K562 (cell line): ENCODE results near the gene TTC23L. TPM values are rescaled to one million over a fixed set of nuclear protein-coding genes. Genes with fewer than 3 reads are reported as not detected.

Source experiments
- CHD4 ChIP-seq: fragments of 200-600 bp; sonication (generic); IDR thresholded peaks from 3 replicates; pipeline ENCODE4 v1.6.1; 2012; ENCODE audit warnings: low read depth, mild to moderate bottlenecking, mixed read lengths, low read length, inconsistent platforms; ENCODE audit not compliant: insufficient read depth, insufficient replicate concordance, poor library complexity, severe bottlenecking
- FOXJ3 ChIP-seq: sonication (generic); formaldehyde crosslinking; IDR thresholded peaks from 2 replicates; pipeline ENCODE4 v1.4.0; 2020; ENCODE audit warnings: mild to moderate bottlenecking, missing genetic modification reagents
- JUN ChIP-seq, 2 experiments: sonication (generic) in 1 of 2; formaldehyde crosslinking in 1 of 2; IDR thresholded peaks; 2 replicates each; pipeline versions ENCODE4 v1.6.1 to v1.8.0; 2012 to 2022; ENCODE audit warnings: borderline replicate concordance in 2 of 2, mild to moderate bottlenecking in 2 of 2, improper control_type of control experiment in 1 of 2, low read depth in 1 of 2, low read length in 1 of 2, missing genetic modification reagents in 1 of 2
- KDM4B ChIP-seq, 2 experiments: fragments of 450-650 bp in 1 of 2; sonication (generic) in 1 of 2; IDR thresholded peaks; 2 replicates each; pipeline ENCODE4 v1.6.1; 2016 to 2017; ENCODE audit warnings: borderline replicate concordance in 2 of 2, antibody characterized with exemption in 1 of 2, low read depth in 1 of 2, mild to moderate bottlenecking in 1 of 2
- MAFF ChIP-seq: IDR thresholded peaks from 2 replicates; pipeline ENCODE4 v1.6.1; 2012; ENCODE audit warnings: low read length, improper control_type of control experiment
- NONO ChIP-seq, 2 experiments: fragments of 200-400 bp in 1 of 2; fragments of 450-650 bp in 1 of 2; formaldehyde crosslinking in 1 of 2; IDR thresholded peaks; 2 replicates each; pipeline ENCODE4 v1.6.1; 2017; ENCODE audit warnings: low read depth in 2 of 2, mild to moderate bottlenecking in 2 of 2, moderate library complexity in 2 of 2, low read length in 1 of 2
- POLR2G ChIP-seq: fragments of 200-400 bp; formaldehyde crosslinking; IDR thresholded peaks from 2 replicates; pipeline ENCODE4 v1.6.1; 2017; ENCODE audit warnings: low read depth, mild to moderate bottlenecking, antibody characterized with exemption, low read length, moderate library complexity
- SMAD4 ChIP-seq: fragments of 250-450 bp; sonication (Bioruptor Pico); conservative IDR thresholded peaks from 2 replicates; pipeline ENCODE4 v1.8.0; 2021; ENCODE audit warnings: inconsistent platforms, mild to moderate bottlenecking, moderate library complexity
- U2AF2 ChIP-seq: fragments of 200-400 bp; formaldehyde crosslinking; optimal IDR thresholded peaks from 2 replicates; pipeline ENCODE3; 2017; ENCODE audit warnings: low read depth, mild to moderate bottlenecking, low read length
- ZNF133 ChIP-seq: fragments of 250-450 bp; sonication (Bioruptor Pico); IDR thresholded peaks from 2 replicates; pipeline ENCODE4 v1.4.0; 2020; ENCODE audit warnings: mild to moderate bottlenecking
- ZNF766 ChIP-seq: fragments of 200-800 bp; sonication (Bioruptor generic); conservative IDR thresholded peaks from 2 replicates; pipeline ENCODE4 v1.6.1; 2016; ENCODE audit warnings: missing genetic modification characterization, missing compliant biosample characterization
- ZZZ3 ChIP-seq: fragments of 450-650 bp; IDR thresholded peaks from 2 replicates; pipeline ENCODE4 v1.6.1; 2016; ENCODE audit warnings: antibody characterized with exemption, mild to moderate bottlenecking, moderate library complexity
- polyA plus RNA-seq, 8 experiments: library from polyadenylated mRNA; depleted of rRNA in 4 of 8; stranded (reverse) in 5 of 8; unstranded in 3 of 8; fragments of >200 nt; fragmentation: Nextera tagmentation in 2 of 8; fragmentation: Illumina TruSeq in 1 of 8; extraction: Ambion mirVana in 2 of 8; extraction: Trizol in 1 of 8; gene quantifications; 2 replicates each; pipeline versions ENCODE4 v1.2.1 to v1.2.3, GENCODE V29; 2011 to 2014; ENCODE audit warnings: inconsistent platforms in 1 of 8, missing spikeins in 1 of 8
- total RNA-seq, 7 experiments: library from RNA; depleted of rRNA in 6 of 7; stranded (reverse); fragments of >200 nt in 6 of 7; fragmentation: Illumina TruSeq in 2 of 7; extraction: Trizol in 2 of 7; gene quantifications; 2 replicates each; pipeline versions ENCODE4 v1.2.1 to v1.2.3, GENCODE V29; 2011 to 2021; ENCODE audit warnings: low replicate concordance in 1 of 7
- TF ChIP-seq, protein P1 (sequence below): sonication (generic); formaldehyde crosslinking; IDR thresholded peaks from 2 replicates; pipeline ENCODE4 v1.8.0; 2023; ENCODE audit warnings: mild to moderate bottlenecking, missing genetic modification reagents
- TF ChIP-seq, protein P2 (sequence below): fragments of 450-650 bp; IDR thresholded peaks from 2 replicates; pipeline ENCODE4 v1.6.1; 2018; ENCODE audit not compliant: partially characterized antibody

Gene TTC23L
- total and polyA plus RNA-seq, 9 of the 15 experiments (the other 6 are each of a cell fraction or from before 2014, with no cell fraction given): 0.03 to 0.32 (median 0.14) TPM; not detected in 2

DNA sequence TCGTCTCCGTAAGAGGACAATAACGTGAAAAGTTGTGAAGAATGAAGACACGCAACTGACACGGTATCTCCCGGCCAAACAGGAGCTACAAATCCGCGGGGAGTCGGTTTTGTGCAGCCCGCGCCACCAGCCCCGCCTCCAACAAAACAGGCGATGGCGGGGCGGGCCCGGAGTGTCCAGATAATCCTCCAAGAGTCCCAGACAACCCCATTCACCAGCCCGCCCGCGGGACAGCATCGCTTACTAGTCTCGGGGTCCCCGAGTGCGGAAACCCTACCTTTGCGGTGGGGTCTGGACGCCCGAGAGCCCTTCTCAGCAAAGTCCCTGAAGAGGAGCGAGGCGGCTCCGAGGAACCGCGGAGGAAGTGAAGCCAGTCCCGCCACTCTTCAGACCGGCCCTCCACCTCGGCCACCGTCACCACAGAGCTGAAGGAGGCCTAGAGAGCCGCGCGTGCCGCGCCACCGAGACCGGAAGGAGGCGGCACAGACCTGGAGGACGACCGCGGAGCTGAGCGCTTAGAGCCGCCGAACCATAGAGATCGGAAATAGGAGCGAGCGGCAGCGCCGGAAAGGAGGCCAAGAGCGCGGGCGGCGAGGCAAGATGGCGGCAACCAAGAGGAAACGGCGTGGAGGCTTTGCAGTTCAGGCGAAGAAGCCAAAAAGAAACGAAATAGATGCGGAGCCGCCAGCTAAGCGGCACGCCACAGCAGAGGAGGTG, 76.3 kb downstream of the TTC23L start, which contains the start of the genes BRIX1 and RAD1 (continued):
- peak in 1 of 2 experiments; percentile 95; a peak in 2 of 4 replicates for TF ChIP-seq KDM4B (IDR thresholded peaks at IDR 0.05; ENCODE audit: borderline replicate concordance in 2 of 2, low read depth in 1 of 2)
- no peak for TF ChIP-seq FOXJ3 (CRISPR knock-in tag)
- TF ChIP-seq, protein P1, sequence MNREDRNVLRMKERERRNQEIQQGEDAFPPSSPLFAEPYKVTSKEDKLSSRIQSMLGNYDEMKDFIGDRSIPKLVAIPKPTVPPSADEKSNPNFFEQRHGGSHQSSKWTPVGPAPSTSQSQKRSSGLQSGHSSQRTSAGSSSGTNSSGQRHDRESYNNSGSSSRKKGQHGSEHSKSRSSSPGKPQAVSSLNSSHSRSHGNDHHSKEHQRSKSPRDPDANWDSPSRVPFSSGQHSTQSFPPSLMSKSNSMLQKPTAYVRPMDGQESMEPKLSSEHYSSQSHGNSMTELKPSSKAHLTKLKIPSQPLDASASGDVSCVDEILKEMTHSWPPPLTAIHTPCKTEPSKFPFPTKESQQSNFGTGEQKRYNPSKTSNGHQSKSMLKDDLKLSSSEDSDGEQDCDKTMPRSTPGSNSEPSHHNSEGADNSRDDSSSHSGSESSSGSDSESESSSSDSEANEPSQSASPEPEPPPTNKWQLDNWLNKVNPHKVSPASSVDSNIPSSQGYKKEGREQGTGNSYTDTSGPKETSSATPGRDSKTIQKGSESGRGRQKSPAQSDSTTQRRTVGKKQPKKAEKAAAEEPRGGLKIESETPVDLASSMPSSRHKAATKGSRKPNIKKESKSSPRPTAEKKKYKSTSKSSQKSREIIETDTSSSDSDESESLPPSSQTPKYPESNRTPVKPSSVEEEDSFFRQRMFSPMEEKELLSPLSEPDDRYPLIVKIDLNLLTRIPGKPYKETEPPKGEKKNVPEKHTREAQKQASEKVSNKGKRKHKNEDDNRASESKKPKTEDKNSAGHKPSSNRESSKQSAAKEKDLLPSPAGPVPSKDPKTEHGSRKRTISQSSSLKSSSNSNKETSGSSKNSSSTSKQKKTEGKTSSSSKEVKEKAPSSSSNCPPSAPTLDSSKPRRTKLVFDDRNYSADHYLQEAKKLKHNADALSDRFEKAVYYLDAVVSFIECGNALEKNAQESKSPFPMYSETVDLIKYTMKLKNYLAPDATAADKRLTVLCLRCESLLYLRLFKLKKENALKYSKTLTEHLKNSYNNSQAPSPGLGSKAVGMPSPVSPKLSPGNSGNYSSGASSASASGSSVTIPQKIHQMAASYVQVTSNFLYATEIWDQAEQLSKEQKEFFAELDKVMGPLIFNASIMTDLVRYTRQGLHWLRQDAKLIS (CRISPR knock-in tag): peak; percentile 96
- TF ChIP-seq SMAD4 (CRISPR knock-in tag): peak; percentile 89
- TF ChIP-seq JUN (IDR thresholded peaks at IDR 0.05; ENCODE audit: borderline replicate concordance, low read depth, low read length): peak; percentile 56; the same call in 1 of the 2 replicates
- no peak for TF ChIP-seq JUN (CRISPR knock-in tag; IDR thresholded peaks at IDR 0.05; ENCODE audit: borderline replicate concordance)
- no peak for TF ChIP-seq U2AF2
- peak in 1 of 2 experiments; percentile 49; a peak in 1 of 4 replicates for TF ChIP-seq NONO (IDR thresholded peaks at IDR 0.05; ENCODE audit: low read depth in 2 of 2, low read length in 1 of 2)
- no peak for TF ChIP-seq ZNF133
- peak; percentile 48; the same call in 1 of the 2 replicates for TF ChIP-seq ZNF766 (CRISPR knock-in tag)
- TF ChIP-seq MAFF: no peak
- no peak for TF ChIP-seq CHD4
- TF ChIP-seq ZZZ3: peak; percentile 70
- TF ChIP-seq POLR2G: peak; percentile 100
- TF ChIP-seq, protein P2, sequence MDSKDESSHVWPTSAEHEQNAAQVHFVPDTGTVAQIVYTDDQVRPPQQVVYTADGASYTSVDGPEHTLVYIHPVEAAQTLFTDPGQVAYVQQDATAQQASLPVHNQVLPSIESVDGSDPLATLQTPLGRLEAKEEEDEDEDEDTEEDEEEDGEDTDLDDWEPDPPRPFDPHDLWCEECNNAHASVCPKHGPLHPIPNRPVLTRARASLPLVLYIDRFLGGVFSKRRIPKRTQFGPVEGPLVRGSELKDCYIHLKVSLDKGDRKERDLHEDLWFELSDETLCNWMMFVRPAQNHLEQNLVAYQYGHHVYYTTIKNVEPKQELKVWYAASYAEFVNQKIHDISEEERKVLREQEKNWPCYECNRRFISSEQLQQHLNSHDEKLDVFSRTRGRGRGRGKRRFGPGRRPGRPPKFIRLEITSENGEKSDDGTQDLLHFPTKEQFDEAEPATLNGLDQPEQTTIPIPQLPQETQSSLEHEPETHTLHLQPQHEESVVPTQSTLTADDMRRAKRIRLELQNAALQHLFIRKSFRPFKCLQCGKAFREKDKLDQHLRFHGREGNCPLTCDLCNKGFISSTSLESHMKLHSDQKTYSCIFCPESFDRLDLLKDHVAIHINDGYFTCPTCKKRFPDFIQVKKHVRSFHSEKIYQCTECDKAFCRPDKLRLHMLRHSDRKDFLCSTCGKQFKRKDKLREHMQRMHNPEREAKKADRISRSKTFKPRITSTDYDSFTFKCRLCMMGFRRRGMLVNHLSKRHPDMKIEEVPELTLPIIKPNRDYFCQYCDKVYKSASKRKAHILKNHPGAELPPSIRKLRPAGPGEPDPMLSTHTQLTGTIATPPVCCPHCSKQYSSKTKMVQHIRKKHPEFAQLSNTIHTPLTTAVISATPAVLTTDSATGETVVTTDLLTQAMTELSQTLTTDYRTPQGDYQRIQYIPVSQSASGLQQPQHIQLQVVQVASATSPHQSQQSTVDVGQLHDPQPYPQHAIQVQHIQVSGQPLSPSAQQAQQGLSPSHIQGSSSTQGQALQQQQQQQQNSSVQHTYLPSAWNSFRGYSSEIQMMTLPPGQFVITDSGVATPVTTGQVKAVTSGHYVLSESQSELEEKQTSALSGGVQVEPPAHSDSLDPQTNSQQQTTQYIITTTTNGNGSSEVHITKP: peak; percentile 50
